HG03103 (cell line): Measurements from ENCODE around the gene GDF15.
"Not testable (repeated sequence)": the region's sequence is repeated elsewhere in the genome, so short reads cannot be mapped to it uniquely, and the experiment has no call there.

Source experiments
- ATAC-seq: cut with Tn5 transposase; IDR thresholded peaks from one replicate; pipeline ENCODE4 v1.9.1; 2021; ENCODE audit warnings: low read depth; ENCODE audit not compliant: unreplicated experiment

Gene GDF15

GRCh38 chr19:18363787-18364186 lies 22.2 kb upstream of the GDF15 start:
- no peak for ATAC-seq

GRCh38 chr19:18364277-18364825 lies 21.6 kb upstream of the GDF15 start:
- ATAC-seq, result not testable (repeated sequence)

GRCh38 chr19:18364826-18365528 lies 21.0 kb upstream of the GDF15 start:
- ATAC-seq, result no peak

- no peak for ATAC-seq
Measured at GRCh38 chr19:18366021-18366435, 19.9 kb upstream of the GDF15 start.

GRCh38 chr19:18368504-18369222 lies 17.3 kb upstream of the GDF15 start:
- no peak for ATAC-seq

- ATAC-seq, result no peak
Measured at GRCh38 chr19:18373407-18373891, 12.5 kb upstream of the GDF15 start.

- peak; percentile 75 for ATAC-seq
Measured at GRCh38 chr19:18373892-18374629, 11.9 kb upstream of the GDF15 start.

GRCh38 chr19:18377026-18377425 lies 8.9 kb upstream of the GDF15 start:
- ATAC-seq, result no peak

GRCh38 chr19:18379803-18380747 lies 5.9 kb upstream of the GDF15 start:
- ATAC-seq, result no peak

GRCh38 chr19:18380843-18381242 lies 5.1 kb upstream of the GDF15 start:
- no peak for ATAC-seq

GRCh38 chr19:18383622-18384021 lies 2.3 kb upstream of the GDF15 start:
- ATAC-seq, result not testable (repeated sequence)

GRCh38 chr19:18384775-18385174 lies 1.2 kb upstream of the GDF15 start:
- ATAC-seq, result no peak

GRCh38 chr19:18385359-18385674 lies 641 bp upstream of the GDF15 start:
- no peak for ATAC-seq

GRCh38 chr19:18386543-18387271 lies 749 bp downstream of the GDF15 start:
- ATAC-seq, result no peak

- ATAC-seq, result peak; percentile 67
Measured at GRCh38 chr19:18388100-18388959, 2.4 kb downstream of the GDF15 start.

- no peak for ATAC-seq
Measured at GRCh38 chr19:18388960-18389725, 3.2 kb downstream of the GDF15 start.

- no peak for ATAC-seq
Measured at GRCh38 chr19:18389726-18390064, 3.7 kb downstream of the GDF15 start.
